Mucosa of descending colon (tissue), 3 donors: Measurements from ENCODE around the gene RRAD. TPM values are rescaled to one million over a fixed set of nuclear protein-coding genes. Genes with fewer than 3 reads are reported as not detected.

Source experiments
- ATAC-seq: fragments of 200-7000 bp; cut with Tn5 transposase; one replicate; pipeline ENCODE4 v1.9.1; 2020; ENCODE audit warnings: mild to moderate bottlenecking, moderate library complexity
- DNase-seq, 3 donors: peaks; one replicate each; pipeline ENCODE4 v3.0.0-alpha.2; 2020
- H3K36me3 ChIP-seq: fragments of 200-600 bp; one replicate; pipeline ENCODE4 v1.8.0; 2021; ENCODE audit warnings: low read depth, mild to moderate bottlenecking
- H3K4me1 ChIP-seq: fragments of 200-600 bp; one replicate; pipeline ENCODE4 v1.8.0; 2021; ENCODE audit warnings: low read depth, mild to moderate bottlenecking
- H3K4me3 ChIP-seq: fragments of 200-600 bp; one replicate; pipeline ENCODE4 v1.8.0; 2021; ENCODE audit warnings: mild to moderate bottlenecking
- H3K9me3 ChIP-seq: fragments of 200-600 bp; one replicate; pipeline ENCODE4 v1.8.0; 2021; ENCODE audit warnings: mild to moderate bottlenecking
- intact Hi-C, 2 donors: fragments of 100-400 bp; cut with DNase I in 1 of 2; cut with micrococcal nuclease in 1 of 2; formaldehyde crosslinking; loops; one replicate each; pipeline versions ENCODE4 v1.11.0 to v1.11.1; 2022; cut with DNase I, micrococcal nuclease
- total RNA-seq, 3 donors: library from RNA; stranded (reverse); fragmentation: NEBNext Ultra II Directional in 2 of 3; extraction: Animal tissue kit (Norgen Biotek cat#: 25700) in 2 of 3; gene quantifications; one replicate each; pipeline versions ENCODE4 v1.2.1 to v1.2.4, GENCODE V29; 2021 to 2023
- TF ChIP-seq, protein P1 (sequence below): fragments of 200-600 bp; IDR thresholded peaks from one replicate; pipeline ENCODE4 v1.8.0; 2022; ENCODE audit warnings: antibody characterized with exemption, mild to moderate bottlenecking
- donor health status: DM: no; HTN: no; CAD: no; lungs with moderate emphysema.
- donor health status: DM: no; HTN: no; CAD: no.
- donor health status: DM: no; HTN: yes; CAD: no.

The RRAD gene
- total RNA-seq, 3 donors from 2014 or later = 1.3 to 11.6 (median 1.3) TPM

- no peak for ATAC-seq
- intact Hi-C loops = loop anchor here in 1 of 2 donors (5.0 kb wide), 1 partner anchor 38 kb away; the partner anchor contains the start of gene RRAD
- TF ChIP-seq, protein P1, sequence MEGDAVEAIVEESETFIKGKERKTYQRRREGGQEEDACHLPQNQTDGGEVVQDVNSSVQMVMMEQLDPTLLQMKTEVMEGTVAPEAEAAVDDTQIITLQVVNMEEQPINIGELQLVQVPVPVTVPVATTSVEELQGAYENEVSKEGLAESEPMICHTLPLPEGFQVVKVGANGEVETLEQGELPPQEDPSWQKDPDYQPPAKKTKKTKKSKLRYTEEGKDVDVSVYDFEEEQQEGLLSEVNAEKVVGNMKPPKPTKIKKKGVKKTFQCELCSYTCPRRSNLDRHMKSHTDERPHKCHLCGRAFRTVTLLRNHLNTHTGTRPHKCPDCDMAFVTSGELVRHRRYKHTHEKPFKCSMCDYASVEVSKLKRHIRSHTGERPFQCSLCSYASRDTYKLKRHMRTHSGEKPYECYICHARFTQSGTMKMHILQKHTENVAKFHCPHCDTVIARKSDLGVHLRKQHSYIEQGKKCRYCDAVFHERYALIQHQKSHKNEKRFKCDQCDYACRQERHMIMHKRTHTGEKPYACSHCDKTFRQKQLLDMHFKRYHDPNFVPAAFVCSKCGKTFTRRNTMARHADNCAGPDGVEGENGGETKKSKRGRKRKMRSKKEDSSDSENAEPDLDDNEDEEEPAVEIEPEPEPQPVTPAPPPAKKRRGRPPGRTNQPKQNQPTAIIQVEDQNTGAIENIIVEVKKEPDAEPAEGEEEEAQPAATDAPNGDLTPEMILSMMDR = no peak
These were observed 35.7 kb downstream of the RRAD start for GRCh38 chr16:66889622-66890021.

GRCh38 chr16:66888647-66889615 lies 36.4 kb downstream of the RRAD start:
- TF ChIP-seq, protein P1 = no peak
- intact Hi-C loops = no loop called here
- Histone ChIP-seq H3K9me3 (no peaks in the 10 kb centered on the region), H3K4me1 (no peaks in the 10 kb centered on the region), H3K4me3 (no peak overlapping the region), H3K36me3 (no peaks in the 10 kb centered on the region)
- ATAC-seq = no peak
- no peak for DNase-seq

More at GRCh38 chr16:66889622-66890021, 35.7 kb downstream of the RRAD start:
- no peak for DNase-seq
- H3K4me1 ChIP-seq = no peaks in the 10 kb centered on the region
- H3K9me3 ChIP-seq = no peaks in the 10 kb centered on the region
- no peaks in the 10 kb centered on the region for H3K36me3 ChIP-seq
- no peak overlapping the region for H3K4me3 ChIP-seq

- Histone ChIP-seq H3K9me3 (no peaks in the 10 kb centered on the region), H3K4me3 (no peak overlapping the region), H3K4me1 (no peaks in the 10 kb centered on the region), H3K36me3 (no peaks in the 10 kb centered on the region)
- DNase-seq (no peak), ATAC-seq (no peak)
- TF ChIP-seq, protein P1 = no peak
- intact Hi-C loops = no loop called here
These were observed 38.4 kb downstream of the RRAD start for GRCh38 chr16:66886914-66887313.

- no peak for DNase-seq
- H3K4me1 ChIP-seq = peaks cover 2% of the 10 kb centered on the region
- H3K9me3 ChIP-seq = no peaks in the 10 kb centered on the region
- TF ChIP-seq, protein P1 = no peak
- intact Hi-C loops = no loop called here
- H3K4me3 ChIP-seq = no peak overlapping the region
- no peaks in the 10 kb centered on the region for H3K36me3 ChIP-seq
- ATAC-seq = no peak
These were observed 39.0 kb downstream of the RRAD start for GRCh38 chr16:66886321-66886720.

GRCh38 chr16:66885491-66885890 lies 39.8 kb downstream of the RRAD start:
- H3K9me3 ChIP-seq = no peaks in the 10 kb centered on the region
- TF ChIP-seq, protein P1 = no peak
- no peaks in the 10 kb centered on the region for H3K36me3 ChIP-seq
- ATAC-seq (no peak), DNase-seq (no peak)
- intact Hi-C loops = no loop called here
- no peak overlapping the region for H3K4me3 ChIP-seq
- peaks cover 7% of the 10 kb centered on the region for H3K4me1 ChIP-seq
